Retina (tissue), 1 donor: Measurements from ENCODE around the gene FBXO46.
A peak's percentile ranks its signal among the peaks of the same experiment; 100 is the strongest.

ENCODE experiments used
- DNase-seq: peaks from one replicate; pipeline ENCODE4 v3.0.0-alpha.2; 2016

The FBXO46 gene

GRCh38 chr19:45682117-45682516, 48.6 kb downstream of the FBXO46 start:
- no peak for DNase-seq

- peak; percentile 94 for DNase-seq
Observed at GRCh38 chr19:45681391-45682015, 49.2 kb downstream of the FBXO46 start.

GRCh38 chr19:45677351-45678230, 53.1 kb downstream of the FBXO46 start:
- peak; percentile 63 for DNase-seq

GRCh38 chr19:45676851-45677263, 53.8 kb downstream of the FBXO46 start:
- no peak for DNase-seq

- DNase-seq: no peak
Observed at GRCh38 chr19:45674946-45675345, 55.8 kb downstream of the FBXO46 start.

GRCh38 chr19:45670670-45671453, 59.8 kb downstream of the FBXO46 start:
- peak; percentile 66 for DNase-seq

- no peak for DNase-seq
Observed at GRCh38 chr19:45668342-45668871, 62.3 kb downstream of the FBXO46 start.

GRCh38 chr19:45667620-45668341, 62.9 kb downstream of the FBXO46 start, which contains the start of gene GIPR:
Gene GIPR (plus strand): TSS chr19:45668221. CDS start chr19:45669521, 1,300 bp downstream.
- DNase-seq: peak; percentile 33

GRCh38 chr19:45664575-45664974, 66.1 kb downstream of the FBXO46 start:
- DNase-seq: no peak

GRCh38 chr19:45663800-45664199, 66.9 kb downstream of the FBXO46 start:
- DNase-seq: no peak

GRCh38 chr19:45660636-45661035, 70.1 kb downstream of the FBXO46 start:
- no peak for DNase-seq
